D721Med (cell line): ENCODE measurements around the gene REXO1.

Experiments
- DNase-seq: peaks from one replicate; pipeline ENCODE4 v3.0.0; 2011; ENCODE audit warnings: low spot score; ENCODE audit not compliant: insufficient read length
- FAIRE-seq: peaks from 2 replicates; lab custom pipeline; 2011; peaks lifted over from hg19 to GRCh38; lab: Jason Lieb, UNC
- TF ChIP-seq, protein P1 (sequence below): IDR thresholded peaks from 2 replicates; pipeline ENCODE4 v1.5.1; 2012; ENCODE audit warnings: mild to moderate bottlenecking, control low read depth; ENCODE audit not compliant: insufficient read depth; ENCODE audit errors: missing control alignments

The REXO1 gene

DNA sequence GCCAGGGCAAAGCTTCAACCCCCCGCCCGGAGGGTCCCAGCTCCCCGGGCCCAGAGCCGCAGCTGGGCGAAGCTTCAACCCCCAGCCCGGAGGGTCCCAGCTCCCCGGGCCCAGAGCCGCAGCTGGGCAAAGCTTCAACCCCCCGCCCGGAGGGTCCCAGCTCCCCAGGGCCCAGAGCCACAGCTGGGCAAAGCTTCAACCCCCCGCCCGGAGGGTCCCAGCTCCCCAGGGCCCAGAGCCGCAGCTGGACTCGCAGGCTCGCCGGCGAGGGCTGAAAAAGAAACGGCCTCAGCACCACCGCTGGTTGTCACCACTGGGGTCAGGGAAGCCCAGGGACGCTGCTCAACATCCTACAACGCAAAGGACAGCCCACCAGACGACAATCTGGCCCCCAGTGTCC, 5.2 kb downstream of the REXO1 start:
- TF ChIP-seq, protein P1, sequence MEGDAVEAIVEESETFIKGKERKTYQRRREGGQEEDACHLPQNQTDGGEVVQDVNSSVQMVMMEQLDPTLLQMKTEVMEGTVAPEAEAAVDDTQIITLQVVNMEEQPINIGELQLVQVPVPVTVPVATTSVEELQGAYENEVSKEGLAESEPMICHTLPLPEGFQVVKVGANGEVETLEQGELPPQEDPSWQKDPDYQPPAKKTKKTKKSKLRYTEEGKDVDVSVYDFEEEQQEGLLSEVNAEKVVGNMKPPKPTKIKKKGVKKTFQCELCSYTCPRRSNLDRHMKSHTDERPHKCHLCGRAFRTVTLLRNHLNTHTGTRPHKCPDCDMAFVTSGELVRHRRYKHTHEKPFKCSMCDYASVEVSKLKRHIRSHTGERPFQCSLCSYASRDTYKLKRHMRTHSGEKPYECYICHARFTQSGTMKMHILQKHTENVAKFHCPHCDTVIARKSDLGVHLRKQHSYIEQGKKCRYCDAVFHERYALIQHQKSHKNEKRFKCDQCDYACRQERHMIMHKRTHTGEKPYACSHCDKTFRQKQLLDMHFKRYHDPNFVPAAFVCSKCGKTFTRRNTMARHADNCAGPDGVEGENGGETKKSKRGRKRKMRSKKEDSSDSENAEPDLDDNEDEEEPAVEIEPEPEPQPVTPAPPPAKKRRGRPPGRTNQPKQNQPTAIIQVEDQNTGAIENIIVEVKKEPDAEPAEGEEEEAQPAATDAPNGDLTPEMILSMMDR: no peak
- DNase-seq (no peak), FAIRE-seq (no peak)

DNA sequence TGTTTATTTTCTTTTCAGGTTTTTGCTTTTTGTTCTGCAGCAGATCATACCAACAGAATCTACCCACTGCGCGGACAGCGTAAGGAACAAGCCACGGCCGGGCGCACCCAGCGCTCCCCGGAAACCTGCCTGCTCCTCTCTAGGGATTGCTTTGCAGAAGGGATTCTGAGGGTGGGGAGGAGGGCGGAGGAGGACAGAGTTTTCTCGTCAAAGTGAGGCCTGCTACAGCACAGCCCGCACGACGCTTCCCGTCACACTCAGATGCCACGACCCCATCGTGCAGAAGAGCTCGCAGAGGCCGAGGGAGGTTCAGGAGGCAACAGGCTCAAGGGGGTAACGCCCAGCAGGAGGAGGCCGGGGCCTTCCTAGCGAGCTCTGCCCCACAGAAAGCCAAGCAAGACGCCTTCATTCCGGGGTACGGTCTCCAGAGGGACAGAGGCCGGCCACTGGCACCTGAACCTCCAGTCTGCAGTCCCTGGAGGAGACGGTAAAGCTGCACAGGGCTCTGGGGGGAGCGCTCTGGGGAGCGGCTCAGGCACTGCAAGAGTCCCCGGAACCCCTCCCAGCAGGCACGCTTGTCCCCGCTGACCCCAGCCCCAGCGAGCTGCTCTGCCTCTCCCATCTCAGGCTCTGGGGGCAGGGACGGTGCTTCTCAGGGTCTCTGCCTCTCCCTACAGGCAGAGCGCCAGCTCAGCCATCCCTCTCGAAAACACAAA, 6.9 kb downstream of the REXO1 start:
- DNase-seq (no peak), FAIRE-seq (no peak)
- TF ChIP-seq, protein P1: no peak

DNA sequence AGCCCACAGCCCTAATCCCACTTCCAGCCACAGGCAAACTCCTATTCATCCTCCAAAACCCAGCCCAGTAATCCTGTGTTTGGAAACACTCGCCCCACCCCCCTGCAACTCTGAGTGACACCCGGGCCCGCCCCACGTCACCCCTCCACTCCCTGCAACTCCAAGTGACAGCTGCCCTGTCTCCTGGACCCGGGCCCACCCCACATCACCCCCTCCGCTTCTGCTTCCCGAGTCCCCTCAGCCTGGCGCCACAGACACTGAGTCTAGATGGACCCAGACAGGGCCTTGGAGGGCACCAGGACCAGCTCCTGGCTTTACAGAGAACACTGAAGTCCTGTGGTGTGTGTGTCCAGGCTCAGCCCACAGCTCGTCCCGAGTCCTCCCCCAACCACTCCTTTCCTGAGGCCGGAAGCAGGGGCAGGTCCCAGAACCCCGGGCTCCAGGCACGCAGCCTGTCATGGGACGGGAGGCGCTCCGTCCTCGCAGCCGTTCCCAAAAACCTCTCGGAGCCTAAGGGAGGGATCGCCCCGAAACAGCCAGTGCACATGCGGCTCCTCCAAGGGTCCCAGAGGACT, 7.7 kb downstream of the REXO1 start:
- TF ChIP-seq, protein P1: no peak
- no peak for FAIRE-seq
- no peak for DNase-seq

DNA sequence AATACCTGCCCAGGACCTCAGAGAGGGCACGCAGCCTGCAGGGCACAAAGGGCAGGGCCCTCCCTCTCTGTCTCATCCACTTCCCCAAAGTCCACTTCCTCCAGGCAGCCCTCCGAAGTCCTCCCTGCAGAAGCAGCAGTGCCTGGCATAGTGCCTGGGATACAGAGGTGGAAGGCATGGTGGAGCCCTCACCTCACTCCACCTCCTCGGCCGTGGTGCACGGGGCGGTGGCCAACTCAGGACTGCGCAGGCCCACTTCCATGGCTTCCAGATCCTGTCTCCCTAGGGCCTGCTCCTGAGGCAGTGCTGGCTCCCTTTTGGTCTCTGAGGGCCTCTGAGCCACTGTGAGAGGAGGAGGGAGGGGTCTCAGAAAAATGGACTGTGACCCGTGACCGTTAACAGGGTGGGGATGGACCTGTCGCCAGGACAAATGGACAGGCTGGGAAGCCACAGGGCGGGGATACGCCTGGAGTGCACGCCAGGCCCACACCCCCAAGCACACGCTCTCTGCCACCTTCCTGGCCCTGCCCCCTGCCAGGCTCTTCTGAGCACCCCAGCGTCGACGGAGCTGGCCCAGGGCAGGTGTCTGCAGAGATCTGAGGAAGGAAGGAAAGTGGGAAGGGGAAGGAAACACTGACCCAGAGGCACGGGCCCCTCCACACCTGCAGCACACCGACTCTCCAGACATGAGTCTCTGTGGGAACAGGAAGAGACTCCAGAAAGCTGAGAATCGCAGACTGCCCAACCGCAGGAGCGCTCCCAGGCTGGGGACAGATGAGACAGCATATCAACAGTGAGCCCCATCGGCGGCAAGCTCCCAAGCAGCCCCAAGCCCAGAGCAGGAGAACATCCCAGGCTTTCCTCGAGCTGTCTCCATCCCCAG, 8.4 kb downstream of the REXO1 start:
- FAIRE-seq (no peak), DNase-seq (no peak)
- TF ChIP-seq, protein P1: no peak

DNA sequence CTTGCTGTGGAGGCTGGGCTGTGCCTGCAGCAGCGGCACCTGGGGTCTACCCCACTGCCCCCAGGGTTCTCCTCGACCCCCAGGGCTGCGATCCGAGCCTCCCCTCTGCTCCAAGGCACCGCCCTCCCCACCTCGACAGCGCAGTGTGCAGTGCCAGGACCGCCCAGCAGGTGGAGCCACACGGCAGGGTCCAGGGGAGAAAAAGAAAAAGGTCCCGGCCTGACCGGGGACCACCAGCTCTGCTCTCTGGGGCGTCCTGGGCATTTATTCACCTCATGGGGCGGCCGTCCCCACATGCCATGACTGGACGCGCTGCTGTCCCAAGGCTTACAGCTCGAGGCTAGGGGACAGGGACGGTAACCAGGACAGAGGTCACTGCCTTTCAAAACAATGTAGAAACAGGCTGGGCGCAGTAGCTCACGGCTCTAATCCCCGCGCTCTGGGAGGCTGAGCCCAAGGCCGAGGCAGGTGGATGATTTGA, 10.6 kb downstream of the REXO1 start:
- TF ChIP-seq, protein P1: peak; percentile 69
- DNase-seq (peak; percentile 93), FAIRE-seq (no peak)

DNA sequence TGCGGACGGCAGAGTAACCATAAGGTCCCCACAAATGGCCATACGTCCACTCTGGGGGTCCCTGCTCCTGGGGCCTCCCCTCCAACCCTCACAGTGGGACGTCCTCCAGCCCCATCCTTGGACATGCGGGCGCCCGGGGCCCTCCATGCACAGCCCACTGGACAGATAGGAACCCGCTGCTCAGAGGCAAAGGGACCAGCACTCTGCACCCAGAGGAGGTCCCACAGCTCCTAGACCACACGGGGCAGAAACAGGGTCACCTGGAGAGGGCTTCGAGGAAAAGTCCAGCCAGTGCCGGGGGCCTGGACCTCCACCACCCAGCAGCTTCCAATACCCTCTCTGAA, 11.1 kb downstream of the REXO1 start:
- no peak for DNase-seq
- TF ChIP-seq, protein P1: no peak
- FAIRE-seq: no peak
